HepG2 (cell line): ENCODE results near the gene TMEM33. TPM values are rescaled to one million over a fixed set of nuclear protein-coding genes. Genes with fewer than 3 reads are reported as not detected.

Experiments
- CBX2 ChIP-seq, 2 experiments: fragments of 200-600 bp in 1 of 2; sonication (generic); formaldehyde crosslinking in 1 of 2; IDR thresholded peaks; 2 replicates each; pipeline versions ENCODE4 v1.7.0 to v1.8.1; 2018 to 2022; ENCODE audit warnings: low read depth in 2 of 2, low read length in 1 of 2, mild to moderate bottlenecking in 1 of 2, missing genetic modification reagents in 1 of 2
- FOXJ3 ChIP-seq: sonication (generic); formaldehyde crosslinking; IDR thresholded peaks from 2 replicates; pipeline ENCODE4 v1.4.0; 2020; ENCODE audit warnings: missing genetic modification reagents, mild to moderate bottlenecking, borderline replicate concordance
- KDM4B ChIP-seq: sonication (generic); formaldehyde crosslinking; IDR thresholded peaks from 2 replicates; pipeline ENCODE4 v1.4.0; 2020; ENCODE audit warnings: missing genetic modification reagents
- TAF15 ChIP-seq: fragments of 200-400 bp; formaldehyde crosslinking; IDR thresholded peaks from one replicate; pipeline ENCODE4 v1.6.1; 2018; ENCODE audit warnings: mild to moderate bottlenecking, low read depth, low read length; ENCODE audit not compliant: poor library complexity, severe bottlenecking
- U2AF2 ChIP-seq: fragments of 200-400 bp; formaldehyde crosslinking; IDR thresholded peaks from 2 replicates; pipeline ENCODE4 v1.6.1; 2017; ENCODE audit warnings: low read depth, mild to moderate bottlenecking, low read length
- ZMAT3 ChIP-seq: sonication (generic); formaldehyde crosslinking; conservative IDR thresholded peaks from 2 replicates; pipeline ENCODE4 v1.7.0; 2021; ENCODE audit warnings: missing genetic modification reagents
- ZNF143 ChIP-seq: sonication (generic); formaldehyde crosslinking; IDR thresholded peaks from 2 replicates; pipeline ENCODE4 v1.4.0; 2020; ENCODE audit warnings: missing genetic modification reagents
- ZNF232 ChIP-seq: sonication (generic); formaldehyde crosslinking; IDR thresholded peaks from 2 replicates; pipeline ENCODE4 v1.4.0; 2020; ENCODE audit warnings: missing genetic modification reagents, borderline replicate concordance
- ZNF274 ChIP-seq: sonication (generic); formaldehyde crosslinking; IDR thresholded peaks from 2 replicates; pipeline ENCODE4 v1.5.1; 2020; ENCODE audit warnings: mild to moderate bottlenecking, missing genetic modification reagents
- polyA plus RNA-seq, 8 experiments: library from polyadenylated mRNA; depleted of rRNA in 3 of 8; stranded (reverse) in 7 of 8; unstranded in 1 of 8; fragments of >200 nt; fragmentation: Illumina TruSeq in 4 of 8; extraction: Trizol in 4 of 8; gene quantifications; 2 replicates each; pipeline versions ENCODE4 v1.2.1 to v1.2.3, GENCODE V29; 2011 to 2016; ENCODE audit warnings: low read depth in 4 of 8, missing spikeins in 1 of 8, mixed read lengths in 1 of 8; ENCODE audit not compliant: insufficient read depth in 1 of 8
- total RNA-seq, 5 experiments: library from RNA; depleted of rRNA; stranded (reverse); fragments of >200 nt; fragmentation: Illumina TruSeq; extraction: Trizol; gene quantifications; 2 replicates each; pipeline ENCODE4 v1.2.3, GENCODE V29; 2016; ENCODE audit warnings: low read depth in 1 of 5
- TF ChIP-seq, protein P1 (sequence below): sonication (generic); formaldehyde crosslinking; IDR thresholded peaks from 2 replicates; pipeline ENCODE4 v1.5.1; 2020; ENCODE audit warnings: mild to moderate bottlenecking, missing genetic modification reagents, moderate library complexity
- TF ChIP-seq, protein P2 (sequence below): sonication (generic); formaldehyde crosslinking; IDR thresholded peaks from 2 replicates; pipeline ENCODE4 v1.8.0; 2022; ENCODE audit warnings: missing genetic modification reagents, mild to moderate bottlenecking, borderline replicate concordance
- TF ChIP-seq, protein P3 (sequence below): sonication (generic); formaldehyde crosslinking; IDR thresholded peaks from 2 replicates; pipeline ENCODE4 v1.5.0; 2020; ENCODE audit warnings: missing genetic modification reagents
- TF ChIP-seq, protein P4 (sequence below): sonication (generic); formaldehyde crosslinking; IDR thresholded peaks from 2 replicates; pipeline ENCODE4 v1.8.1; 2023; ENCODE audit warnings: mild to moderate bottlenecking, missing genetic modification reagents
- TF ChIP-seq, protein P5 (sequence below): sonication (generic); formaldehyde crosslinking; IDR thresholded peaks from 2 replicates; pipeline ENCODE4 v1.8.1; 2023; ENCODE audit warnings: mild to moderate bottlenecking, missing genetic modification reagents
- TF ChIP-seq, protein P6 (sequence below): sonication (generic); formaldehyde crosslinking; IDR thresholded peaks from 2 replicates; pipeline ENCODE4 v1.4.0; 2020; ENCODE audit warnings: missing genetic modification reagents; ENCODE audit errors: not compliant biosample characterization
- TF ChIP-seq, protein P7 (sequence below): sonication (generic); formaldehyde crosslinking; IDR thresholded peaks from 2 replicates; pipeline ENCODE4 v1.4.0; 2020; ENCODE audit warnings: missing genetic modification reagents

TMEM33 gene
- total and polyA plus RNA-seq, 2 of the 13 experiments (the other 11 are each of a cell fraction or from before 2014, with no cell fraction given), result 36.1 to 66.6 TPM

DNA sequence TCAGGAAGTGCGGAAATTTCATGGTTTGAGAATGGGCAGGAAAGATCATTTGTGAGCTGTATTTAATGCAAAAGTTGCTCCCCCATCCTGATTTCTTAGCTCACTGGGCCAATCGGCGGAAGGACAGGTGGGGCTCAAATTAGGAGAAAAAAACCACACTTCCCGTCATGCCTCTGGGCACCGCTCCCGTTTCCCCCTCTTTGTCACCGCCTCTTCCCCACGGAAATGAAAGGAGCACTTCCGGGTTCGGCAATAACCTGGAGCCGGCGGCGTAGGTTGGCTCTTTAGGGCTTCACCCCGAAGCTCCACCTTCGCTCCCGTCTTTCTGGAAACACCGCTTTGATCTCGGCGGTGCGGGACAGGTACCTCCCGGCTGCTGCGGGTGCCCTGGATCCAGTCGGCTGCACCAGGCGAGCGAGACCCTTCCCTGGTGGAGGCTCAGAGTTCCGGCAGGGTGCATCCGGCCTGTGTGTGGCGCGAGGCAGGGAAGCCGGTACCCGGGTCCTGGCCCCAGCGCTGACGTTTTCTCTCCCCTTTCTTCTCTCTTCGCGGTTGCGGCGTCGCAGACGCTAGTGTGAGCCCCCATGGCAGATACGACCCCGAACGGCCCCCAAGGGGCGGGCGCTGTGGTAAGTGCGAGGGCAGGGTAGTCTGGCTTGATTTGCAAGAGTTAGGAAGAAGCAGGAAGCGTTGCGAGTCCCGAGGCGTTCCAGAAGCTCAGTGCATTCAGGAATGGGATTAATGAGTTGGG, at the start of gene TMEM33 (continued):
- TF ChIP-seq, protein P1, sequence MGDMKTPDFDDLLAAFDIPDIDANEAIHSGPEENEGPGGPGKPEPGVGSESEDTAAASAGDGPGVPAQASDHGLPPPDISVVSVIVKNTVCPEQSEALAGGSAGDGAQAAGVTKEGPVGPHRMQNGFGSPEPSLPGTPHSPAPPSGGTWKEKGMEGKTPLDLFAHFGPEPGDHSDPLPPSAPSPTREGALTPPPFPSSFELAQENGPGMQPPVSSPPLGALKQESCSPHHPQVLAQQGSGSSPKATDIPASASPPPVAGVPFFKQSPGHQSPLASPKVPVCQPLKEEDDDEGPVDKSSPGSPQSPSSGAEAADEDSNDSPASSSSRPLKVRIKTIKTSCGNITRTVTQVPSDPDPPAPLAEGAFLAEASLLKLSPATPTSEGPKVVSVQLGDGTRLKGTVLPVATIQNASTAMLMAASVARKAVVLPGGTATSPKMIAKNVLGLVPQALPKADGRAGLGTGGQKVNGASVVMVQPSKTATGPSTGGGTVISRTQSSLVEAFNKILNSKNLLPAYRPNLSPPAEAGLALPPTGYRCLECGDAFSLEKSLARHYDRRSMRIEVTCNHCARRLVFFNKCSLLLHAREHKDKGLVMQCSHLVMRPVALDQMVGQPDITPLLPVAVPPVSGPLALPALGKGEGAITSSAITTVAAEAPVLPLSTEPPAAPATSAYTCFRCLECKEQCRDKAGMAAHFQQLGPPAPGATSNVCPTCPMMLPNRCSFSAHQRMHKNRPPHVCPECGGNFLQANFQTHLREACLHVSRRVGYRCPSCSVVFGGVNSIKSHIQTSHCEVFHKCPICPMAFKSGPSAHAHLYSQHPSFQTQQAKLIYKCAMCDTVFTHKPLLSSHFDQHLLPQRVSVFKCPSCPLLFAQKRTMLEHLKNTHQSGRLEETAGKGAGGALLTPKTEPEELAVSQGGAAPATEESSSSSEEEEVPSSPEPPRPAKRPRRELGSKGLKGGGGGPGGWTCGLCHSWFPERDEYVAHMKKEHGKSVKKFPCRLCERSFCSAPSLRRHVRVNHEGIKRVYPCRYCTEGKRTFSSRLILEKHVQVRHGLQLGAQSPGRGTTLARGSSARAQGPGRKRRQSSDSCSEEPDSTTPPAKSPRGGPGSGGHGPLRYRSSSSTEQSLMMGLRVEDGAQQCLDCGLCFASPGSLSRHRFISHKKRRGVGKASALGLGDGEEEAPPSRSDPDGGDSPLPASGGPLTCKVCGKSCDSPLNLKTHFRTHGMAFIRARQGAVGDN (CRISPR knock-in tag), result peak; percentile 84
- no peak for TF ChIP-seq KDM4B (CRISPR knock-in tag)
- no peak for TF ChIP-seq CBX2 (IDR thresholded peaks at IDR 0.05; ENCODE audit: low read depth, low read length)
- TF ChIP-seq CBX2 (CRISPR knock-in tag; IDR thresholded peaks at IDR 0.05; ENCODE audit: low read depth), result no peak
- TF ChIP-seq, protein P2, sequence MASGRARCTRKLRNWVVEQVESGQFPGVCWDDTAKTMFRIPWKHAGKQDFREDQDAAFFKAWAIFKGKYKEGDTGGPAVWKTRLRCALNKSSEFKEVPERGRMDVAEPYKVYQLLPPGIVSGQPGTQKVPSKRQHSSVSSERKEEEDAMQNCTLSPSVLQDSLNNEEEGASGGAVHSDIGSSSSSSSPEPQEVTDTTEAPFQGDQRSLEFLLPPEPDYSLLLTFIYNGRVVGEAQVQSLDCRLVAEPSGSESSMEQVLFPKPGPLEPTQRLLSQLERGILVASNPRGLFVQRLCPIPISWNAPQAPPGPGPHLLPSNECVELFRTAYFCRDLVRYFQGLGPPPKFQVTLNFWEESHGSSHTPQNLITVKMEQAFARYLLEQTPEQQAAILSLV (CRISPR knock-in tag), result peak; percentile 32; the same call in 1 of the 2 replicates
- peak; percentile 19; the same call in 1 of the 2 replicates for TF ChIP-seq ZMAT3 (CRISPR knock-in tag)
- TF ChIP-seq, protein P3, sequence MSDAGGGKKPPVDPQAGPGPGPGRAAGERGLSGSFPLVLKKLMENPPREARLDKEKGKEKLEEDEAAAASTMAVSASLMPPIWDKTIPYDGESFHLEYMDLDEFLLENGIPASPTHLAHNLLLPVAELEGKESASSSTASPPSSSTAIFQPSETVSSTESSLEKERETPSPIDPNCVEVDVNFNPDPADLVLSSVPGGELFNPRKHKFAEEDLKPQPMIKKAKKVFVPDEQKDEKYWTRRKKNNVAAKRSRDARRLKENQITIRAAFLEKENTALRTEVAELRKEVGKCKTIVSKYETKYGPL, result no peak
- TF ChIP-seq, protein P4, sequence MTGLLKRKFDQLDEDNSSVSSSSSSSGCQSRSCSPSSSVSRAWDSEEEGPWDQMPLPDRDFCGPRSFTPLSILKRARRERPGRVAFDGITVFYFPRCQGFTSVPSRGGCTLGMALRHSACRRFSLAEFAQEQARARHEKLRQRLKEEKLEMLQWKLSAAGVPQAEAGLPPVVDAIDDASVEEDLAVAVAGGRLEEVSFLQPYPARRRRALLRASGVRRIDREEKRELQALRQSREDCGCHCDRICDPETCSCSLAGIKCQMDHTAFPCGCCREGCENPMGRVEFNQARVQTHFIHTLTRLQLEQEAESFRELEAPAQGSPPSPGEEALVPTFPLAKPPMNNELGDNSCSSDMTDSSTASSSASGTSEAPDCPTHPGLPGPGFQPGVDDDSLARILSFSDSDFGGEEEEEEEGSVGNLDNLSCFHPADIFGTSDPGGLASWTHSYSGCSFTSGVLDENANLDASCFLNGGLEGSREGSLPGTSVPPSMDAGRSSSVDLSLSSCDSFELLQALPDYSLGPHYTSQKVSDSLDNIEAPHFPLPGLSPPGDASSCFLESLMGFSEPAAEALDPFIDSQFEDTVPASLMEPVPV (CRISPR knock-in tag), result no peak
- peak; percentile 96 for TF ChIP-seq ZNF143 (CRISPR knock-in tag)
- peak; percentile 78; the same call in 1 of the 2 replicates for TF ChIP-seq FOXJ3
- TF ChIP-seq, protein P5, sequence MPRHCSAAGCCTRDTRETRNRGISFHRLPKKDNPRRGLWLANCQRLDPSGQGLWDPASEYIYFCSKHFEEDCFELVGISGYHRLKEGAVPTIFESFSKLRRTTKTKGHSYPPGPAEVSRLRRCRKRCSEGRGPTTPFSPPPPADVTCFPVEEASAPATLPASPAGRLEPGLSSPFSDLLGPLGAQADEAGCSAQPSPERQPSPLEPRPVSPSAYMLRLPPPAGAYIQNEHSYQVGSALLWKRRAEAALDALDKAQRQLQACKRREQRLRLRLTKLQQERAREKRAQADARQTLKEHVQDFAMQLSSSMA, result peak; percentile 60
- TF ChIP-seq ZNF274 (CRISPR knock-in tag), result peak; percentile 52; the same call in 1 of the 2 replicates
- TF ChIP-seq TAF15, result no peak
- no peak; the same call in 1 of the 2 replicates for TF ChIP-seq ZNF232
- TF ChIP-seq, protein P6, sequence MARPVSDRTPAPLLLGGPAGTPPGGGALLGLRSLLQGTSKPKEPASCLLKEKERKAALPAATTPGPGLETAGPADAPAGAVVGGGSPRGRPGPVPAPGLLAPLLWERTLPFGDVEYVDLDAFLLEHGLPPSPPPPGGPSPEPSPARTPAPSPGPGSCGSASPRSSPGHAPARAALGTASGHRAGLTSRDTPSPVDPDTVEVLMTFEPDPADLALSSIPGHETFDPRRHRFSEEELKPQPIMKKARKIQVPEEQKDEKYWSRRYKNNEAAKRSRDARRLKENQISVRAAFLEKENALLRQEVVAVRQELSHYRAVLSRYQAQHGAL (CRISPR knock-in tag), result no peak
- TF ChIP-seq U2AF2, result no peak
- TF ChIP-seq, protein P7, sequence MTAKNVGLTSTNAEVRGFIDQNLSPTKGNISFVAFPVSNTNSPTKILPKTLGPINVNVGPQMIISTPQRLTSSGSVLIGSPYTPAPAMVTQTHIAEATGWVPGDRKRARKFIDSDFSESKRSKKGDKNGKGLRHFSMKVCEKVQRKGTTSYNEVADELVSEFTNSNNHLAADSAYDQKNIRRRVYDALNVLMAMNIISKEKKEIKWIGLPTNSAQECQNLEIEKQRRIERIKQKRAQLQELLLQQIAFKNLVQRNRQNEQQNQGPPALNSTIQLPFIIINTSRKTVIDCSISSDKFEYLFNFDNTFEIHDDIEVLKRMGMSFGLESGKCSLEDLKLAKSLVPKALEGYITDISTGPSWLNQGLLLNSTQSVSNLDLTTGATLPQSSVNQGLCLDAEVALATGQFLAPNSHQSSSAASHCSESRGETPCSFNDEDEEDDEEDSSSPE (CRISPR knock-in tag), result peak; percentile 45; the same call in 1 of the 2 replicates
